Embryonic facial prominence (tissue), 1 donor: ENCODE results near the gene SEMA3E.
"Not testable (repeated sequence)": the region's sequence is repeated elsewhere in the genome, so short reads cannot be mapped to it uniquely, and the experiment has no call there.

ENCODE experiments used
- DNase-seq: peaks from one replicate; pipeline ENCODE4 v3.0.0-alpha.2; 2016; ENCODE audit errors: extremely low spot score

SEMA3E gene

GRCh38 chr7:83486957-83487356 lies 162.0 kb downstream of the SEMA3E start:
- no peak for DNase-seq

GRCh38 chr7:83486536-83486935 lies 162.4 kb downstream of the SEMA3E start:
- no peak for DNase-seq

GRCh38 chr7:83484826-83485225 lies 164.1 kb downstream of the SEMA3E start:
- no peak for DNase-seq

- no peak for DNase-seq
These were observed 164.7 kb downstream of the SEMA3E start for GRCh38 chr7:83484266-83484665.

GRCh38 chr7:83478616-83479015 lies 170.3 kb downstream of the SEMA3E start:
- no peak for DNase-seq

GRCh38 chr7:83476511-83477050 lies 172.4 kb downstream of the SEMA3E start:
- DNase-seq: no peak

GRCh38 chr7:83475420-83475819 lies 173.5 kb downstream of the SEMA3E start:
- DNase-seq: no peak

GRCh38 chr7:83472376-83472775 lies 176.6 kb downstream of the SEMA3E start:
- DNase-seq: no peak

- no peak for DNase-seq
These were observed 179.4 kb downstream of the SEMA3E start for GRCh38 chr7:83469491-83469890.

GRCh38 chr7:83469076-83469475 lies 179.9 kb downstream of the SEMA3E start:
- no peak for DNase-seq

GRCh38 chr7:83468251-83468739 lies 180.6 kb downstream of the SEMA3E start:
- no peak for DNase-seq

GRCh38 chr7:83467493-83467892 lies 181.4 kb downstream of the SEMA3E start:
- DNase-seq: no peak

- DNase-seq: no peak
These were observed 182.0 kb downstream of the SEMA3E start for GRCh38 chr7:83466956-83467355.

- no peak for DNase-seq
These were observed 182.6 kb downstream of the SEMA3E start for GRCh38 chr7:83466187-83466923.

- DNase-seq: no peak
These were observed 183.3 kb downstream of the SEMA3E start for GRCh38 chr7:83465643-83466042.

GRCh38 chr7:83461820-83462219 lies 187.1 kb downstream of the SEMA3E start:
- not testable (repeated sequence) for DNase-seq

GRCh38 chr7:83459930-83460653 lies 188.8 kb downstream of the SEMA3E start:
- not testable (repeated sequence) for DNase-seq

- DNase-seq: not testable (repeated sequence)
These were observed 189.6 kb downstream of the SEMA3E start for GRCh38 chr7:83459101-83459929.

GRCh38 chr7:83457022-83457892 lies 191.7 kb downstream of the SEMA3E start:
- DNase-seq: no peak

GRCh38 chr7:83456413-83456812 lies 192.5 kb downstream of the SEMA3E start:
- no peak for DNase-seq

GRCh38 chr7:83455612-83456011 lies 193.3 kb downstream of the SEMA3E start:
- DNase-seq: no peak
